ENCODE data around the gene KRTAP3-3. TPM values are rescaled to one million over a fixed set of nuclear protein-coding genes. Genes with fewer than 3 reads are reported as not detected.

The KRTAP3-3 gene
- total and polyA plus RNA-seq, 2 experiments from 2014 or later: not detected

DNA sequence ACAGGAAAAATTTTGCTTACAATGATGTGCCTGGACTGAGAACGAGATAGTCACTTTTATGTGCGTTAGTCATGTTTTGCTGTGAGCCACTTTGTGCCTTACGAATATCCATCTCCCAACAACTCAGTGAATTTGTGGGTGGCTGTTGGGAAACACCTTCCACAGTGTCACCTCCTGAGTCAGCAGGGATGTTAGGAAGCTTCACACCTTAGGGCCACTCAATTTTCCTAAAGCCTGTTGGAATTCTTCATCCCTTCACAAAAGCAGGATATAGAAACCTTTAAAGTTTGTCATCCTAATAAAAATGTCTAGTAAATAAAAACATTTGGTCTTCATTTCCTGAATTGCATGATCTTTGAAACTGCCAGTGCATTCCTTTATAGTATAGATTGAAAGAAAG, 19.2 kb upstream of the KRTAP3-3 start:
- no peak for DNase-seq (ENCODE audit: low spot score)
- no peak overlapping the region for H2AFZ ChIP-seq
- no peaks in the 10 kb centered on the region for H3K9me3 ChIP-seq (ENCODE audit: low read depth)
- H3K4me3 ChIP-seq: no peak overlapping the region
- no peak overlapping the region for H3K4me2 ChIP-seq
- no peaks in the 10 kb centered on the region for H4K20me1 ChIP-seq (ENCODE audit: insufficient read depth, poor library complexity, severe bottlenecking)
- peaks cover 6% of the 10 kb centered on the region for H3K4me1 ChIP-seq (ENCODE audit: insufficient read depth)
- TF ChIP-seq EZH2phosphoT487 (IDR thresholded peaks at IDR 0.05; ENCODE audit: low read depth, severe bottlenecking, unreplicated experiment) (no peak), EZH2 (IDR thresholded peaks at IDR 0.05; ENCODE audit: borderline replicate concordance) (no peak)
- TF ChIP-seq, protein P1, sequence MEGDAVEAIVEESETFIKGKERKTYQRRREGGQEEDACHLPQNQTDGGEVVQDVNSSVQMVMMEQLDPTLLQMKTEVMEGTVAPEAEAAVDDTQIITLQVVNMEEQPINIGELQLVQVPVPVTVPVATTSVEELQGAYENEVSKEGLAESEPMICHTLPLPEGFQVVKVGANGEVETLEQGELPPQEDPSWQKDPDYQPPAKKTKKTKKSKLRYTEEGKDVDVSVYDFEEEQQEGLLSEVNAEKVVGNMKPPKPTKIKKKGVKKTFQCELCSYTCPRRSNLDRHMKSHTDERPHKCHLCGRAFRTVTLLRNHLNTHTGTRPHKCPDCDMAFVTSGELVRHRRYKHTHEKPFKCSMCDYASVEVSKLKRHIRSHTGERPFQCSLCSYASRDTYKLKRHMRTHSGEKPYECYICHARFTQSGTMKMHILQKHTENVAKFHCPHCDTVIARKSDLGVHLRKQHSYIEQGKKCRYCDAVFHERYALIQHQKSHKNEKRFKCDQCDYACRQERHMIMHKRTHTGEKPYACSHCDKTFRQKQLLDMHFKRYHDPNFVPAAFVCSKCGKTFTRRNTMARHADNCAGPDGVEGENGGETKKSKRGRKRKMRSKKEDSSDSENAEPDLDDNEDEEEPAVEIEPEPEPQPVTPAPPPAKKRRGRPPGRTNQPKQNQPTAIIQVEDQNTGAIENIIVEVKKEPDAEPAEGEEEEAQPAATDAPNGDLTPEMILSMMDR (IDR thresholded peaks at IDR 0.05; ENCODE audit: poor library complexity): no peak
- no peaks in the 10 kb centered on the region for H3K27me3 ChIP-seq
- no peaks in the 10 kb centered on the region for H3K36me3 ChIP-seq (replicated peaks; ENCODE audit: insufficient read depth, low read depth)
- WGBS (ENCODE audit: low lambda C conversion rate, missing lambda C conversion rate): 54% methylated on average over 3 of the region's 3 CpGs
- H3K79me2 ChIP-seq: no peaks in the 10 kb centered on the region
- H3K27ac ChIP-seq: no peak overlapping the region
- H3K9me2 ChIP-seq (replicated peaks; ENCODE audit: insufficient read depth): no peaks in the 10 kb centered on the region

DNA sequence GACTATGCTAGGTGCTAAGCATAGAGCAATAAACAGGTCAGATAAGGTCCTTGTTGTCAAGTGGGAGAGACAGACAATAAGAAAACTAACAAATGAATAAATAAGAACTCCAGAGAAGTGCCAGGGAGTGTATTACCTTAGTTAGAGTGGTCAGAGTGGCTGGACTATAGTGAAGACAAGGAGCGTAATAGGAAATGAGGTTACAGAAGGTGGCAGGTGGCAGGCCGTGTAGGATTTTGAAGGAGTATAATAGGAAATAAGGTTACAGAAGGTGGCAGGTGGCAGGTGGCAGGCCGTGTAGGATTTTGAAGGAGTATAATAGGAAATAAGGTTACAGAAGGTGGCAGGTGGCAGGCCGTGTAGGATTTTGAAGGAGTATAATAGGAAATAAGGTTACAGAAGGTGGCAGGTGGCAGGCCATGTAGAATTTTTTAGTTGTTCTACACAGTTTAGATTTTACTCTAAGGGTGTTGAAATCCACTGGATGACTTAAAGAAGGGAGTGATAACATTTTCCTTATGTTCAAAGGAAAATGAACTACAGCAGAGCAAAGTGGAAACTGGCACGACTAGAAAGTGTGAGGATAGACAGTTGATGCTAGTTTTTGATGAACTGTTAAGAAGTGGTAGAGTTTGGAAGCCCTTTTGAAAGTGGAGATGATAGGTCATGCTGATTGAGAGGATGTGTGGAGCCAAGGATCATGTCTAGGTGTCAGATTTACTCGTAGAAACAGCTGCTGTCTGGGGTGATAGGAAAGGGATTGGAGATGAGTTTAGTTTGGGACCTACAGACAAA, 18.6 kb upstream of the KRTAP3-3 start:
- Histone ChIP-seq H3K4me3 (no peak overlapping the region), H3K9me3 (ENCODE audit: low read depth) (no peaks in the 10 kb centered on the region), H2AFZ (no peak overlapping the region), H3K9me2 (replicated peaks; ENCODE audit: insufficient read depth) (no peaks in the 10 kb centered on the region), H3K27ac (no peak overlapping the region), H4K20me1 (ENCODE audit: insufficient read depth, poor library complexity, severe bottlenecking) (no peaks in the 10 kb centered on the region), H3K4me2 (no peak overlapping the region), H3K79me2 (no peaks in the 10 kb centered on the region), H3K36me3 (replicated peaks; ENCODE audit: insufficient read depth, low read depth) (no peaks in the 10 kb centered on the region), H3K4me1 (ENCODE audit: insufficient read depth) (peaks cover 6% of the 10 kb centered on the region), H3K27me3 (no peaks in the 10 kb centered on the region)
- 85% methylated on average over 6 of the region's 6 CpGs for whole genome bisulfite sequencing (ENCODE audit: low lambda C conversion rate, missing lambda C conversion rate)
- TF ChIP-seq EZH2 (IDR thresholded peaks at IDR 0.05; ENCODE audit: borderline replicate concordance) (no peak), EZH2phosphoT487 (IDR thresholded peaks at IDR 0.05; ENCODE audit: low read depth, severe bottlenecking, unreplicated experiment) (no peak)
- TF ChIP-seq, protein P1 (IDR thresholded peaks at IDR 0.05; ENCODE audit: poor library complexity): no peak
- DNase-seq (ENCODE audit: low spot score): no peak

DNA sequence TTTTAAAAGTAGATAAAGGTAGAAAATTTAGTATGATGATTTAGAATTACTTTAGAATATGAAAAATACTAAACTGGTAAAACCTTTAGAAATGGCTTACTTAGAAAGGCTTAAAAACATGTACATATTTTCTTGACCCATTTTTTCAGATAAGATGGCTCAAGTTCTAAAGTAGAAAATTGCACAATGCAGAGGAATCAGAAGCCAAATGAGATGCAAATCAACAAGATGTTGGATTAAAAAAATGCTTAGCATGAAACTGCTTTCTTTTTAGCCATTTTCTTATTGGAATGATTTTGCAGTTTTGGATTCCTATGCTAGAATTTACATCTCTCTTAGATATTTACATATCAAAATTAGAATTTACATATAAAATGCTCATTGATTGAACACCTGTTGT, 16.5 kb upstream of the KRTAP3-3 start:
- H3K9me2 ChIP-seq (replicated peaks; ENCODE audit: insufficient read depth): no peaks in the 10 kb centered on the region
- TF ChIP-seq, protein P1 (IDR thresholded peaks at IDR 0.05; ENCODE audit: poor library complexity): no peak
- no peak for TF ChIP-seq EZH2phosphoT487 (IDR thresholded peaks at IDR 0.05; ENCODE audit: low read depth, severe bottlenecking, unreplicated experiment)

More for the DNA sequence above, 16.5 kb upstream of the KRTAP3-3 start:
- H3K4me1 ChIP-seq (ENCODE audit: insufficient read depth): peaks cover 6% of the 10 kb centered on the region
- H3K4me2 ChIP-seq: no peak overlapping the region
- DNase-seq (ENCODE audit: low spot score): no peak
- H2AFZ ChIP-seq: no peak overlapping the region
- H3K4me3 ChIP-seq: no peak overlapping the region
- H3K9me3 ChIP-seq (ENCODE audit: low read depth): no peaks in the 10 kb centered on the region
- H3K36me3 ChIP-seq (replicated peaks; ENCODE audit: insufficient read depth, low read depth): no peaks in the 10 kb centered on the region
- no peaks in the 10 kb centered on the region for H3K27me3 ChIP-seq
- no peaks in the 10 kb centered on the region for H4K20me1 ChIP-seq (ENCODE audit: insufficient read depth, poor library complexity, severe bottlenecking)
- H3K27ac ChIP-seq: no peak overlapping the region
- no peaks in the 10 kb centered on the region for H3K79me2 ChIP-seq
